ENCODE results near the gene C16orf90. TPM values are rescaled to one million over a fixed set of nuclear protein-coding genes. Genes with fewer than 3 reads are reported as not detected.

Gene C16orf90
- total RNA-seq, 2 donors from 2014 or later = not detected

DNA sequence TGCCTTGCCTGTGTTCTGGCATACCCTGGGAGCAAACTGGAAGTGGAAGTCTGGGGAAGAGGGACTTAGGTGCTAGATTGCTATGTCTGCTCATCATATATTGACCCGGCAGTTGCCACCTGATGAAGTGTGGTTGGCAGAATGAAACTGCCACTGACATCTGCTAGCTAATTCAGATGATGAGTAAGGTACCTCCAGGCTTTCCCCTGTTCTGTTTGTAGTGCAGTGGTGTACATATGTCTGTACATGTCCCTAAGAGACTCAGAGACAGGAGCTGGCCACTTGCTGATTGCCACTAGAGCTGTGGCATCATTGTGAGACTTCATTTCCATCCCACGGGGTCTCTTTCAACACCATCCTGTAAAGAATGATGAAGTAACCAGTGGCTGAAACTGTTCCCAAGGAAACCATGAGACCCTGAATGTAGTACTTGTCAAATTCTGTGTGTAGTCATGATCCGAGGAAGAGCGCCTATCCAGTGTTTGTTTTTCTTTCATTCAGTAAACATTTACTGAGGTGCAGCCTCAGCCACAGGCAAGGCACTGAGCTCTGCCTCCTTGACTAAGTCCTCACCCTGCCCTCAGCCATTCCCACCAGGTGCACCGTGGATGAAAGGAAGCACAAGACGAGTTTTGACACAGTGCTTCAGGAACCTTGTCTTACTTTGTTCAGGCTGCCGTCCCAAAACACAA lies 18.7 kb upstream of the C16orf90 start:
- DNase-seq = no peak
- WGBS, 2 experiments (ENCODE audit: insufficient coverage in 1 of 2, insufficient read length in 1 of 2) = 92 to 95% methylated on average over 7 of the region's 7 CpGs
- H3K36me3 Mint-ChIP-seq (ENCODE audit: low read depth) = peaks cover 66% of the 10 kb centered on the region

DNA sequence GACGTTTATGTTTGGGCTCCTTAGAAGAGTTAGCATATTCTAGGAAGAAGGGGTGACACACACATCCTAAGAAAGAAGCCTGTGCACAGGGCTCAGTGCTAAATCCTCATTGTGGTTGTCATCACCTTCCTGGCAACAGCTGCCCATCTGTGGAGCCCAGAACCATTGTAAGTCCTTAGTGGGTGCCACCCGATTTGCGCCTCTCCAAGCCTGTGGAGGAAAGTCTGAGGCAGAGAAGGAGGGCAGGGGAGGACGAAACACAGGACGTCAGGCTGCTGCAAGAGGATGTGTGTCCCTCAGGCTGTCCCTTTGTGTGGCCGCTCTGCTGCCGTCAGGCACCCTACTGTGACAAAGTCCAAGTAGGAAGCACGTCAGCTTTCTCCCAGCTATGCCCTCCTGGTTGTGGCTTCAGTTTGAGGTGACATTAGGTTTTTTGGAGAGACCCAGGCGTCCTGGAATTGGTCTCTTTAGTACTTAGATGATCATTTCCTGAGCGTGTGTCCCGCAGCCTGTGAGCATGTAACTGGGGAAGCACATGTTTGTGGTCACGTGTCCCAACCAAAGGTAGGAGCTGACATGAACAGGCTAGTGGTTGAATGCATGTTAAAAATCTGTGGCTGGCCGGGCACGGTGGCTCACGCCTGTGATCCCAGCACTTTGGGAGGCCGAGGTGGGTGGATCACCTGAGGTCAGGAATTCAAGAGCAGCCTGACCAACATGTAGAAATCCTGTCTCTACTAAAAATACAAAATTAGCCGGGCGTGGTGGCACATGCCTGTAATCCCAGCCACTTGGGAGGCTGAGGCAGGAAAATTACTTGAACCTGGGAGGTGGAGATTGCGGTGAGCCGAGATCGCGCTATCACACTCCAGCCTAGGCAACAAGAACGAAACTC lies 16.2 kb upstream of the C16orf90 start:
- H3K9ac ChIP-seq (ENCODE audit: extremely low read depth, low read length, poor library complexity, severe bottlenecking) = no peak overlapping the region
- H3K9me3 ChIP-seq (ENCODE audit: control insufficient read depth, low read length) = no peaks in the 10 kb centered on the region
- Mint-ChIP-seq H3K9me3 (no peaks in the 10 kb centered on the region), H3K27me3 (ENCODE audit: insufficient read depth) (no peaks in the 10 kb centered on the region), H3K27ac (no peak overlapping the region), H3K36me3 (ENCODE audit: low read depth) (peaks cover 74% of the 10 kb centered on the region), H3K4me1 (no peaks in the 10 kb centered on the region), H3K4me3 (no peak overlapping the region)
- peaks cover 80% of the 10 kb centered on the region for H3K36me3 ChIP-seq (ENCODE audit: control insufficient read depth, insufficient read depth, low read length)
- WGBS, 2 experiments (ENCODE audit: insufficient coverage in 1 of 2, insufficient read length in 1 of 2) = 91 to 96% methylated on average over 21 to 23 of the region's 23 CpGs
- H3K27me3 ChIP-seq (ENCODE audit: control insufficient read depth, insufficient read depth, low read length, poor library complexity, severe bottlenecking) = no peaks in the 10 kb centered on the region
- H3K27ac ChIP-seq (ENCODE audit: low read depth, low read length) = no peak overlapping the region
- no peak overlapping the region for H3K4me3 ChIP-seq (ENCODE audit: low read length)
- no peak for DNase-seq
- TF ChIP-seq, protein P1, sequence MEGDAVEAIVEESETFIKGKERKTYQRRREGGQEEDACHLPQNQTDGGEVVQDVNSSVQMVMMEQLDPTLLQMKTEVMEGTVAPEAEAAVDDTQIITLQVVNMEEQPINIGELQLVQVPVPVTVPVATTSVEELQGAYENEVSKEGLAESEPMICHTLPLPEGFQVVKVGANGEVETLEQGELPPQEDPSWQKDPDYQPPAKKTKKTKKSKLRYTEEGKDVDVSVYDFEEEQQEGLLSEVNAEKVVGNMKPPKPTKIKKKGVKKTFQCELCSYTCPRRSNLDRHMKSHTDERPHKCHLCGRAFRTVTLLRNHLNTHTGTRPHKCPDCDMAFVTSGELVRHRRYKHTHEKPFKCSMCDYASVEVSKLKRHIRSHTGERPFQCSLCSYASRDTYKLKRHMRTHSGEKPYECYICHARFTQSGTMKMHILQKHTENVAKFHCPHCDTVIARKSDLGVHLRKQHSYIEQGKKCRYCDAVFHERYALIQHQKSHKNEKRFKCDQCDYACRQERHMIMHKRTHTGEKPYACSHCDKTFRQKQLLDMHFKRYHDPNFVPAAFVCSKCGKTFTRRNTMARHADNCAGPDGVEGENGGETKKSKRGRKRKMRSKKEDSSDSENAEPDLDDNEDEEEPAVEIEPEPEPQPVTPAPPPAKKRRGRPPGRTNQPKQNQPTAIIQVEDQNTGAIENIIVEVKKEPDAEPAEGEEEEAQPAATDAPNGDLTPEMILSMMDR (conservative IDR thresholded peaks at IDR 0.05) = no peak
- H3K4me1 ChIP-seq (ENCODE audit: control insufficient read depth, insufficient read depth, low read length) = no peaks in the 10 kb centered on the region

More for the DNA sequence above, 18.7 kb upstream of the C16orf90 start:
- Histone ChIP-seq H3K9me3 (ENCODE audit: control insufficient read depth, low read length) (no peaks in the 10 kb centered on the region), H3K9ac (ENCODE audit: extremely low read depth, low read length, poor library complexity, severe bottlenecking) (no peak overlapping the region), H3K4me1 (ENCODE audit: control insufficient read depth, insufficient read depth, low read length) (no peaks in the 10 kb centered on the region), H3K4me3 (ENCODE audit: low read length) (no peak overlapping the region), H3K27me3 (ENCODE audit: control insufficient read depth, insufficient read depth, low read length, poor library complexity, severe bottlenecking) (no peaks in the 10 kb centered on the region), H3K27ac (ENCODE audit: low read depth, low read length) (no peak overlapping the region), H3K36me3 (ENCODE audit: control insufficient read depth, insufficient read depth, low read length) (peaks cover 70% of the 10 kb centered on the region)
- no peak overlapping the region for H3K4me3 Mint-ChIP-seq
- H3K27ac Mint-ChIP-seq = no peak overlapping the region
- no peaks in the 10 kb centered on the region for H3K27me3 Mint-ChIP-seq (ENCODE audit: insufficient read depth)
- TF ChIP-seq, protein P1 (conservative IDR thresholded peaks at IDR 0.05) = no peak
- H3K4me1 Mint-ChIP-seq = no peaks in the 10 kb centered on the region
- H3K9me3 Mint-ChIP-seq = no peaks in the 10 kb centered on the region

DNA sequence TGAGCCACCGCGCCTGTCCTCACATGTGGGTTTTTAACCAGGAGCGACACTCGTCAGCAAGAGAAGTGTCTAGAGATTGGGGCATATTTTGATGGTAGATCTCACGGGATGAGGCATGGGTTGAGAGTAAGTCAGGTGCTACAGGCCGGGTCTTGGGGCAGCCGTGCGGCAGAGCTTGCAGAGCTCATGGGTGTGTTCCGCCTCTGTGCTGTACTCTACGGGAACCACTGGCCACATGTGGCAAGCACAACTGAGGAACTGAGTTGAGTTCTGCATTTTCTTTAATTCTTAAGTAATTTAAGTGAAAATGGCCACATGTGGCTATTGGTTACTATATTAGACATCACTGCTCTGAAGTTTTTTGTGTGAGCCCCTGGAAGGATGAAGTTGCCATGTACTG lies 15.1 kb upstream of the C16orf90 start:
- no peaks in the 10 kb centered on the region for H3K27me3 ChIP-seq (ENCODE audit: control insufficient read depth, insufficient read depth, low read length, poor library complexity, severe bottlenecking)
- H3K4me1 ChIP-seq (ENCODE audit: control insufficient read depth, insufficient read depth, low read length) = no peaks in the 10 kb centered on the region
- TF ChIP-seq, protein P1 (conservative IDR thresholded peaks at IDR 0.05) = no peak
- Mint-ChIP-seq H3K9me3 (no peaks in the 10 kb centered on the region), H3K4me1 (no peaks in the 10 kb centered on the region), H3K4me3 (no peak overlapping the region), H3K27me3 (ENCODE audit: insufficient read depth) (no peaks in the 10 kb centered on the region), H3K27ac (no peak overlapping the region), H3K36me3 (ENCODE audit: low read depth) (peaks cover 77% of the 10 kb centered on the region)
- H3K9ac ChIP-seq (ENCODE audit: extremely low read depth, low read length, poor library complexity, severe bottlenecking) = no peak overlapping the region
- peaks cover 81% of the 10 kb centered on the region for H3K36me3 ChIP-seq (ENCODE audit: control insufficient read depth, insufficient read depth, low read length)
- no peak for DNase-seq
- H3K27ac ChIP-seq (ENCODE audit: low read depth, low read length) = no peak overlapping the region
- no peaks in the 10 kb centered on the region for H3K9me3 ChIP-seq (ENCODE audit: control insufficient read depth, low read length)
- 94 to 96% methylated on average over 7 to 10 of the region's 10 CpGs for WGBS, 2 experiments (ENCODE audit: insufficient coverage in 1 of 2, insufficient read length in 1 of 2)
- H3K4me3 ChIP-seq (ENCODE audit: low read length) = no peak overlapping the region
